SH-SY5Y (cell line): ENCODE measurements around the gene PIP5K1C.

Experiments used
- GATA2 ChIP-seq: IDR thresholded peaks from 2 replicates; pipeline ENCODE4 v1.6.1; 2011; ENCODE audit warnings: mild to moderate bottlenecking, low read depth, low read length
- GATA3 ChIP-seq: IDR thresholded peaks from 2 replicates; pipeline ENCODE4 v1.6.1; 2011; ENCODE audit warnings: low read depth, mild to moderate bottlenecking, low read length, moderate library complexity

DNA sequence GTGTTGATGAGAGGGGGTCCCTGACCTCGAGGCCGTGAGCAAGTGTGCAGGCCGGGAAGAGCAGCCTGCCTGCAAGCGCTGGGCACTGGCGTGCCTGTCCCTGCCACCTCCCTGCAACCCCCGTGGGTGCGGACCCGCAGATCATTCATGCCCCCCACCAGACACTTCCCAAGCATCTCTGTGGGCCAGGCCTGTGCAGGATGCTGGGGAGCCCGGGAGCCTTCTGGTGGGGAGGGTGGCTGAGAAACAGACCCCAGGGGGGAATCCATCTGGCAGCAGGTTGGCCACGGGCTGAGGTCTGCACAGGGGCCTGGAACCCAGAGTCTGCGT lies 55.2 kb downstream of the PIP5K1C start:
- TF ChIP-seq GATA3 (no peak), GATA2 (no peak)
